ENCODE data around the gene CAMTA1.

DNA sequence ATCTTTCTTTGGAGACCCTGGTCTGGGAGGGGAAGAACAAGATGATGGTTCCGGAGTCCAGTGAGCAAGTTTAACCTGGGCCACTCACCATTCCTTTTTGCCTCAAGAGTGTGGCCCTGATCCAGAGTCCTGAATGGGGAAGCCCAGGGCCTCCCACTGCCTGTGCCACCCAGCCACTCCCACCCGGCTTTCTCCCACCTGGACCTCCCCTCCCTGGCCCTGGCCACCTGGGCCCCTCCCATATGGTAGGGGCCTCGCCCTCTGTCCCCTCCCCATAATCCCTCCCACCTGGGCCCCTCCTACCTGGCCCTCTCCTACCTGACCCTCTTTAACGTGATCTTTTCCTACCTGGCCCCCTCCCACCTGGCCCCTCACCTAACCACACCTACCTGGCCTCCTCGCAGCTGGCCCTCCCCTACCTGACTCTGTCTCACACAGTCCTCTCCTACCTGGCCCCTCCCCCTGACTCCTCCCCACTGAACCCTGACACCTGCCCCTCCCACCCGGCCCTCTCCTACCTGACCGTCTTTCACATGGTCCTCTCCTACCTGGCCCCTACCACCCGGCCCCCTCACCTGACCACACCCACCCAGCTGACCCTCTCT, 765.1 kb downstream of the CAMTA1 start:
- TF ChIP-seq BHLHE40 (IDR thresholded peaks at IDR 0.05; ENCODE audit: borderline replicate concordance) (no peak), NFRKB (IDR thresholded peaks at IDR 0.05) (no peak), FOXA1 (IDR thresholded peaks at IDR 0.05) (no peak), FOXM1 (IDR thresholded peaks at IDR 0.05; ENCODE audit: borderline replicate concordance) (no peak)
